Osteocyte (in vitro differentiated cells): ENCODE data around the gene SMO. TPM values are rescaled to one million over a fixed set of nuclear protein-coding genes. Genes with fewer than 3 reads are reported as not detected.

ENCODE experiments used
- DNase-seq: peaks from one replicate; pipeline ENCODE4 v3.0.0; 2021; ENCODE audit warnings: mixed read lengths; ENCODE audit not compliant: unreplicated experiment; ENCODE audit errors: extremely low spot score
- H3K27ac Mint-ChIP-seq: one replicate; pipeline ENCODE4 v1.8.0; 2021; ENCODE audit warnings: mild to moderate bottlenecking, mixed read lengths; ENCODE audit not compliant: unreplicated experiment
- H3K27me3 Mint-ChIP-seq: one replicate; pipeline ENCODE4 v1.8.0; 2021; ENCODE audit warnings: mixed read lengths; ENCODE audit not compliant: unreplicated experiment
- H3K36me3 Mint-ChIP-seq: one replicate; pipeline ENCODE4 v1.8.0; 2021; ENCODE audit warnings: mixed read lengths; ENCODE audit not compliant: unreplicated experiment
- H3K4me1 Mint-ChIP-seq: one replicate; pipeline ENCODE4 v1.8.0; 2021; ENCODE audit warnings: mixed read lengths; ENCODE audit not compliant: unreplicated experiment
- H3K4me3 Mint-ChIP-seq: one replicate; pipeline ENCODE4 v1.8.0; 2021; ENCODE audit warnings: mild to moderate bottlenecking, moderate library complexity, mixed read lengths; ENCODE audit not compliant: unreplicated experiment
- H3K9me3 Mint-ChIP-seq: one replicate; pipeline ENCODE4 v1.8.0; 2021; ENCODE audit warnings: mixed read lengths; ENCODE audit not compliant: unreplicated experiment
- CTCF ChIP-seq: fragments of 200-600 bp; sonication (generic); IDR thresholded peaks from 2 replicates; pipeline ENCODE4 v1.5.0; 2021; ENCODE audit warnings: antibody characterized with exemption, mild to moderate bottlenecking, moderate library complexity
- total RNA-seq: library from RNA; stranded (reverse); gene quantifications from 2 replicates; pipeline ENCODE4 v1.2.1, GENCODE V29; 2021

Gene SMO
- total RNA-seq, 1 donor from 2014 or later, result 41.6 TPM

GRCh38 chr7:129203050-129203741 is 14.8 kb downstream of the SMO start:
- DNase-seq, result no peak
- no peak for TF ChIP-seq CTCF
- no peaks in the 10 kb centered on the region for H3K27me3 Mint-ChIP-seq
- H3K4me3 Mint-ChIP-seq, result no peak overlapping the region
- peaks cover 2% of the 10 kb centered on the region for H3K4me1 Mint-ChIP-seq
- H3K27ac Mint-ChIP-seq, result no peak overlapping the region
- peaks cover 3% of the 10 kb centered on the region for H3K36me3 Mint-ChIP-seq
- H3K9me3 Mint-ChIP-seq, result no peaks in the 10 kb centered on the region

GRCh38 chr7:129205126-129205818 is 16.8 kb downstream of the SMO start:
- H3K27me3 Mint-ChIP-seq, result no peaks in the 10 kb centered on the region
- no peak for TF ChIP-seq CTCF
- H3K4me3 Mint-ChIP-seq, result no peak overlapping the region
- no peaks in the 10 kb centered on the region for H3K9me3 Mint-ChIP-seq
- DNase-seq, result no peak
- no peak overlapping the region for H3K27ac Mint-ChIP-seq
- peaks cover 2% of the 10 kb centered on the region for H3K4me1 Mint-ChIP-seq
- peaks cover 9% of the 10 kb centered on the region for H3K36me3 Mint-ChIP-seq

- no peak overlapping the region for H3K4me3 Mint-ChIP-seq
- no peak for TF ChIP-seq CTCF
- H3K36me3 Mint-ChIP-seq, result peaks cover 12% of the 10 kb centered on the region
- no peaks in the 10 kb centered on the region for H3K27me3 Mint-ChIP-seq
- no peak overlapping the region for H3K27ac Mint-ChIP-seq
- H3K9me3 Mint-ChIP-seq, result no peaks in the 10 kb centered on the region
- H3K4me1 Mint-ChIP-seq, result peaks cover 2% of the 10 kb centered on the region
- DNase-seq, result no peak
These were observed 17.8 kb downstream of the SMO start for GRCh38 chr7:129205987-129206785.

GRCh38 chr7:129208667-129209066 is 20.2 kb downstream of the SMO start:
- Mint-ChIP-seq H3K4me3 (no peak overlapping the region), H3K9me3 (no peaks in the 10 kb centered on the region), H3K4me1 (no peaks in the 10 kb centered on the region), H3K27ac (no peak overlapping the region), H3K27me3 (no peaks in the 10 kb centered on the region), H3K36me3 (peaks cover 19% of the 10 kb centered on the region)
- no peak for TF ChIP-seq CTCF
- DNase-seq, result no peak
